Subcutaneous abdominal adipose tissue (tissue), 5 donors: ENCODE data around the gene VWCE.

ENCODE experiments used
- H3K27ac ChIP-seq: one replicate; pipeline ENCODE4 v1.7.0; 2013; ENCODE audit warnings: low read depth, mild to moderate bottlenecking, inconsistent platforms, low read length, moderate library complexity
- H3K27me3 ChIP-seq, 5 donors: one replicate each; pipeline ENCODE4 v1.7.0; 2013; ENCODE audit warnings: low read length in 5 of 5, inconsistent platforms in 1 of 5; ENCODE audit not compliant: control insufficient read depth in 5 of 5, insufficient read depth in 4 of 5
- H3K36me3 ChIP-seq, 5 donors: one replicate each; pipeline ENCODE4 v1.7.0; 2013; ENCODE audit warnings: low read length in 5 of 5; ENCODE audit not compliant: control insufficient read depth in 5 of 5, insufficient read depth in 5 of 5
- H3K4me1 ChIP-seq, 5 donors: one replicate each; pipeline ENCODE4 v1.7.0; 2013; ENCODE audit warnings: low read length in 5 of 5, mild to moderate bottlenecking in 3 of 5, moderate library complexity in 1 of 5; ENCODE audit not compliant: control insufficient read depth in 5 of 5, insufficient read depth in 5 of 5
- H3K4me3 ChIP-seq, 5 donors: one replicate each; pipeline ENCODE4 v1.7.0; 2013; ENCODE audit warnings: low read length in 5 of 5, low read depth in 1 of 5
- H3K9ac ChIP-seq, 5 donors: one replicate each; pipeline ENCODE4 v1.7.0; 2013; ENCODE audit warnings: low read length in 5 of 5, mild to moderate bottlenecking in 4 of 5, moderate library complexity in 3 of 5
- H3K9me3 ChIP-seq, 5 donors: one replicate each; pipeline ENCODE4 v1.7.0; 2013; ENCODE audit warnings: low read length in 5 of 5; ENCODE audit not compliant: control insufficient read depth in 5 of 5
- donor health status: healthy.
- donor health status: healthy.
- donor health status: healthy.
- donor health status: healthy.
- donor health status: healthy.

VWCE gene

GRCh38 chr11:61303725-61304124, 8.6 kb upstream of the VWCE start:
- H3K9ac ChIP-seq = no peak overlapping the region
- H3K9me3 ChIP-seq = no peaks in the 10 kb centered on the region
- H3K27me3 ChIP-seq = no peaks in the 10 kb centered on the region
- H3K4me1 ChIP-seq = no peaks in the 10 kb centered on the region
- peaks cover 28 to 98% (median 96%) of the 10 kb centered on the region in 5 donors for H3K36me3 ChIP-seq
- H3K27ac ChIP-seq = no peak overlapping the region
- no peak overlapping the region for H3K4me3 ChIP-seq

- no peak overlapping the region for H3K27ac ChIP-seq
- no peak overlapping the region for H3K4me3 ChIP-seq
- H3K9me3 ChIP-seq = no peaks in the 10 kb centered on the region
- peaks cover 20 to 94% (median 84%) of the 10 kb centered on the region in 5 donors for H3K36me3 ChIP-seq
- H3K27me3 ChIP-seq = no peaks in the 10 kb centered on the region
- H3K4me1 ChIP-seq = peaks cover 0 to 7% (median 5%) of the 10 kb centered on the region in 5 donors
- no peak overlapping the region for H3K9ac ChIP-seq
These were observed 7.4 kb upstream of the VWCE start for GRCh38 chr11:61302550-61302949.

DNA sequence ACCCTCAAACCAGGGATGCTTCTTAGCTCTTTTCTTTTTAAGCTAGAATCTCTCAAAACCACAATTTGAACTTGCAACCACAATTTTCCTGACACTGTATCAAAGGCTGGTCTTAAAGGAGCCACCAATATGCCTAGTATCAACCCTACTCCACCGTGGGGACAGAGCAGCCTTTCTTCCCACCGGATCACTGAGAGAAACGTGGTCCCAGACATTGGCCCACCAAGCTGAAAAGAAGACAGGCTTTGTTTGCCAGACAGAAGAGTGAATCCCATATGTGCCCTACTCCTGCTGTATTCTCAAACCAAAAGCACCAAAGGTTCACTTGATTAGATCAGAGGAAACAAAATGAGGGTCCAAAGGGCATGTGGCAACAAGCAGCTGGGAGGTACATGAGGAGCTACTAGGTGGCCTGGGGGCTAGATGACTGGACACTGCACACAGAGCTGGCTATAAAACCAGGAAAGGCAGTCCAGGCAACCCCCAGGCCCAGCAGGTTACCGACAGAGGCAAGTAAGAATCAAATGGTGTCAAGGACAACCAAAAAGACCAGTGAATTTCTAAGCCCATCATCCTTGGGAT, 3.6 kb upstream of the VWCE start:
- Histone ChIP-seq H3K36me3 (peaks cover 6 to 60% (median 49%) of the 10 kb centered on the region in 5 donors), H3K27me3 (peaks cover 0 to 7% (median 3%) of the 10 kb centered on the region in 5 donors), H3K4me1 (peaks cover 0 to 32% (median 28%) of the 10 kb centered on the region in 5 donors), H3K9ac (no peak overlapping the region), H3K27ac (no peak overlapping the region), H3K9me3 (no peaks in the 10 kb centered on the region), H3K4me3 (no peak overlapping the region)

DNA sequence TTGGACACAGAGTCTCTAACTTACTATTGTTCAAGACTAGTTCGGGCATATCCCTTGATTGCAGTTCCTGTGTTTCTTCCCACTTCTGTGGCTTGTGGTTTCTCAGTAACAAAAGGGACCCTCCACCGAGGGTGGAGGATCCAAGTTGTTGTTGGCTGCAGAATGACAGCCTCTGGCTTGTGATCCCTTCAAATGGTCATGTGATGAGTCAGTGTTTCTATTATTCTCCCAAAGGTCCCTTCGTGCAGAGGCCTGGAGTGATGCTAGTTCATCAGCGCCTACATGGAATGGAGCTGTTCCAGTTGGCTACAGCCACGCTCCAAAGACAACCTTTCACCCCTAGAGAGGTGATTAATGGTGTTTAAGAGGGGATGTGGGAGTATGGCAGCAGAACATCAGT, 2.6 kb upstream of the VWCE start:
- Histone ChIP-seq H3K9me3 (no peaks in the 10 kb centered on the region), H3K27ac (peak overlapping the region; percentile 15), H3K4me3 (no peak overlapping the region), H3K9ac (no peak overlapping the region), H3K36me3 (peaks cover 6 to 50% (median 39%) of the 10 kb centered on the region in 5 donors), H3K4me1 (peaks cover 3 to 37% (median 32%) of the 10 kb centered on the region in 5 donors), H3K27me3 (peaks cover 0 to 11% (median 3%) of the 10 kb centered on the region in 5 donors)

DNA sequence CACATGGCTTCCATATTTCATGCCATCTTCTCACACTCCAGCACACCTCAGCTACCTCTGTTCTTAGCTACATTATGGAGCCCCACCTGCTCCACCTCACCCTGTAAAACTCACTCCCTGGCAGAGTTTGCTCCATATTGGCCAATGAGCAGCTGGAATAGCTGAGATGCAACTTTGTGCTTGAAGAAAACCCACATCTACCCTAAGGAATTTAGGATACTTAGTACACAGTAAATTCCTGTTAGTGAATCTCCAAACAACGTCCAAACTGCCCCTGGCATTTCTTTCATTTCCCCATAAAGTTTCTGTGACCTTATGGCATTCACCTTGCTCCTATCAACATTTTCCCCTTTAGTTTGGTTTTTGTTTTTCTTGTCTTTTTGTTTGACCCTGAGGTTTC, 2.2 kb upstream of the VWCE start:
- H3K36me3 ChIP-seq = peaks cover 6 to 46% (median 35%) of the 10 kb centered on the region in 5 donors

DNA sequence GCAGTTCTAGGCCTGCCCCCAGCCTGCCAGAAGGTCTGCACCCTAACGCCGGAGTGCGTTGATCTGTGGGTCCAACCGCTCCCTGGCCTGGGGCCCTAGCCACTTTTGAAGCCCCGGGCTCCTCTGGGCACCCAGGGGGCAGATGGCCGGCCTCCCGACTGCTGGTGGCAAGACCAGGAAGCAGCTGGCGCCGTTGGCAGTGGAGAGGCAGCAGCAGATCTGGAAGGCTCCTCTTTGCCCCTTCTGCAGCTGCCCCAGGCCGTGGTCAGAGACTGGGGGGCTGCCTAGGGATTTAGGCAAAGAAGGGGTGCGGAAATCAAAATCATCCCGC, 445 bp upstream of the VWCE start:
- peaks cover 3 to 37% (median 32%) of the 10 kb centered on the region in 5 donors for H3K4me1 ChIP-seq
- peak overlapping the region in 4 of 5 donors; percentile 27 to 75 (median 68) for H3K4me3 ChIP-seq
- no peaks in the 10 kb centered on the region for H3K9me3 ChIP-seq
- peak overlapping the region in 2 of 5 donors; percentile 26 to 53 for H3K9ac ChIP-seq
- peaks cover 2 to 28% (median 17%) of the 10 kb centered on the region in 5 donors for H3K36me3 ChIP-seq
- H3K27ac ChIP-seq = no peak overlapping the region
- H3K27me3 ChIP-seq = peaks cover 0 to 13% (median 3%) of the 10 kb centered on the region in 5 donors

More for the DNA sequence above, 2.2 kb upstream of the VWCE start:
- Histone ChIP-seq H3K9me3 (no peaks in the 10 kb centered on the region), H3K27ac (peak overlapping the region; percentile 15), H3K27me3 (peaks cover 0 to 13% (median 3%) of the 10 kb centered on the region in 5 donors), H3K9ac (no peak overlapping the region), H3K4me1 (peaks cover 3 to 37% (median 32%) of the 10 kb centered on the region in 5 donors), H3K4me3 (no peak overlapping the region)

- peak overlapping the region; percentile 4 to 75 (median 65) for H3K4me3 ChIP-seq
- peaks cover 0 to 13% (median 3%) of the 10 kb centered on the region in 5 donors for H3K27me3 ChIP-seq
- H3K4me1 ChIP-seq = peaks cover 3 to 37% (median 32%) of the 10 kb centered on the region in 5 donors
- H3K9me3 ChIP-seq = no peaks in the 10 kb centered on the region
- H3K9ac ChIP-seq = peak overlapping the region in 3 of 5 donors; percentile 21 to 53 (median 48)
- H3K27ac ChIP-seq = no peak overlapping the region
- peaks cover 1 to 14% (median 4%) of the 10 kb centered on the region in 5 donors for H3K36me3 ChIP-seq
These were observed 1.0 kb downstream of the VWCE start for GRCh38 chr11:61293867-61294716.

GRCh38 chr11:61292356-61292755, 2.8 kb downstream of the VWCE start:
- Histone ChIP-seq H3K27me3 (peaks cover 0 to 13% (median 3%) of the 10 kb centered on the region in 5 donors), H3K36me3 (peaks cover 0 to 2% (median 0%) of the 10 kb centered on the region in 5 donors), H3K4me1 (peaks cover 3 to 29% (median 26%) of the 10 kb centered on the region in 5 donors), H3K4me3 (no peak overlapping the region), H3K9me3 (no peaks in the 10 kb centered on the region), H3K27ac (no peak overlapping the region), H3K9ac (no peak overlapping the region)

DNA sequence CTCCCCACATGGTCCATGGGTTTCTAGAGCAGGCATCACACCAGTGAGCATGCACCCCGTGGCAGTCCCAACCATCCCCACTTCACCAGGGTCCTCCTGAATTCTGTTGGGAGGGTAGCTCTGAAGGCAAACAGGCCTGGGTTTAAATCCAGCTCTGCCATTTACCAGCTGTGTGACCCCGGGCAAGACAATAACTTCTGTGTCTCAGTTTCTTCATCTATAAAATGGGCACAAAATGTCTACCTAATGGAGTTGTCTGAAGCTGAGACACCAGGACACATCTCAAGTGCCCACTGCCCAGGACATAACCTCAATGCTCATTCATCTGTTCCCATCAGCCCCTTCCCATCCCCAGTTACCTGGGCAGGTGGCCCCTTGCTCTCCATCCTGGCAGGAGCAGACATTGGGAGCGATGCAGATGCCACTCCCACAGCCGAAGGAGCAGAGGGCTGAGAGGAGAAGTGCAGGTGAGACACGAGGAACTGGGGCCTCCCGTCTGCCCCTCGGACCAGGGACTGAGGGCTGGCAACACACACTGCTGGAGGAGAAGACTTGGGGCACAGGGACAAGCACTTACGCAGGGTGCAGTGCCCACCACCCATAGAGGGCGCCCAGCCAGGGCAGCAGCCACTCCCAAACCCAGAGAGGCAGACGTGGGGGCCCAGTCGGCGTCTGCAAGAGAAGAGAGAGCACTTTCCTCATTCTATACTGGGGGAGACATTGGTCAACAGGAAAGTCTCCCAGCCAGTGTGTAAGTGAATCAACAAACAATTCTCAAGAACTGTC, 4.0 kb downstream of the VWCE start:
- H3K36me3 ChIP-seq = peaks cover 0 to 4% (median under 1%) of the 10 kb centered on the region in 5 donors
- H3K9ac ChIP-seq = no peak overlapping the region
- H3K27ac ChIP-seq = no peak overlapping the region
- H3K27me3 ChIP-seq = peaks cover 0 to 13% (median 3%) of the 10 kb centered on the region in 5 donors
- H3K4me3 ChIP-seq = no peak overlapping the region
- H3K4me1 ChIP-seq = peaks cover 3 to 26% (median 25%) of the 10 kb centered on the region in 5 donors
- no peaks in the 10 kb centered on the region for H3K9me3 ChIP-seq
